Hepatocyte (in vitro differentiated cells): Measurements from ENCODE around the gene RRP12. TPM values are rescaled to one million over a fixed set of nuclear protein-coding genes. Genes with fewer than 3 reads are reported as not detected.
A peak's percentile ranks its signal among the peaks of the same experiment; 100 is the strongest.
"Not testable (repeated sequence)": the region's sequence is repeated elsewhere in the genome, so short reads cannot be mapped to it uniquely, and the experiment has no call there.

Source experiments
- DNase-seq: peaks from one replicate; pipeline ENCODE4 v3.0.0-alpha.2; 2016; ENCODE audit warnings: low spot score
- H2AFZ ChIP-seq: fragments of 200-600 bp; sonication (generic); 2 replicates; pipeline ENCODE4 v1.6.0; 2016; ENCODE audit warnings: antibody characterized with exemption, mild to moderate bottlenecking
- H3K27ac ChIP-seq: fragments of 200-600 bp; sonication (generic); 2 replicates; pipeline ENCODE4 v1.5.1; 2016; ENCODE audit warnings: mild to moderate bottlenecking
- H3K27me3 ChIP-seq: fragments of 200-600 bp; sonication (generic); 2 replicates; pipeline ENCODE4 v1.6.1; 2016
- H3K36me3 ChIP-seq: fragments of 200-600 bp; sonication (generic); replicated peaks from 2 replicates; pipeline ENCODE4 v1.5.1; 2016; ENCODE audit warnings: low read depth; ENCODE audit not compliant: insufficient read depth
- H3K4me1 ChIP-seq: fragments of 200-600 bp; sonication (generic); 2 replicates; pipeline ENCODE4 v1.5.1; 2016; ENCODE audit warnings: mild to moderate bottlenecking, moderate library complexity; ENCODE audit not compliant: insufficient read depth
- H3K4me2 ChIP-seq: fragments of 200-600 bp; sonication (generic); 2 replicates; pipeline ENCODE4 v1.6.0; 2016
- H3K4me3 ChIP-seq: fragments of 200-600 bp; sonication (generic); 2 replicates; pipeline ENCODE4 v1.5.1; 2016; ENCODE audit warnings: mild to moderate bottlenecking
- H3K79me2 ChIP-seq: fragments of 200-600 bp; sonication (generic); 2 replicates; pipeline ENCODE4 v1.6.0; 2017; ENCODE audit warnings: mild to moderate bottlenecking
- H3K9me2 ChIP-seq: fragments of 200-600 bp; sonication (generic); replicated peaks from 2 replicates; pipeline ENCODE4 v1.6.0; 2017; ENCODE audit warnings: mild to moderate bottlenecking; ENCODE audit not compliant: insufficient read depth
- H3K9me3 ChIP-seq: fragments of 200-600 bp; sonication (generic); 2 replicates; pipeline ENCODE4 v1.5.1; 2016; ENCODE audit warnings: low read depth, mild to moderate bottlenecking
- H4K20me1 ChIP-seq: fragments of 200-600 bp; sonication (generic); 2 replicates; pipeline ENCODE4 v1.6.0; 2016; ENCODE audit warnings: mild to moderate bottlenecking; ENCODE audit not compliant: insufficient read depth, poor library complexity, severe bottlenecking
- EZH2 ChIP-seq: fragments of 200-600 bp; sonication (generic); IDR thresholded peaks from 2 replicates; pipeline ENCODE4 v1.6.1; 2016; ENCODE audit warnings: antibody characterized with exemption, mild to moderate bottlenecking, borderline replicate concordance
- EZH2phosphoT487 ChIP-seq: fragments of 200-600 bp; sonication (generic); IDR thresholded peaks from one replicate; pipeline ENCODE4 v1.6.1; 2018; ENCODE audit warnings: antibody characterized with exemption, mild to moderate bottlenecking, low read depth, moderate library complexity; ENCODE audit not compliant: unreplicated experiment, severe bottlenecking
- WGBS: methylation state at CpG from one replicate; pipeline ENCODE4 v1.1.6; 2016; ENCODE audit warnings: low lambda C conversion rate; ENCODE audit errors: missing lambda C conversion rate; 5-methylcytosine and 5-hydroxymethylcytosine counted together
- polyA plus RNA-seq: library from polyadenylated mRNA; unstranded; fragments of >200 nt; fragmentation: Nextera tagmentation; extraction: Ambion mirVana; gene quantifications from 2 replicates; pipeline ENCODE4 v1.2.1, GENCODE V29; 2016
- total RNA-seq: library from RNA; depleted of rRNA; stranded (reverse); fragments of >200 nt; gene quantifications from 2 replicates; pipeline ENCODE4 v1.2.3, GENCODE V29; 2014
- TF ChIP-seq, protein P1 (sequence below): fragments of 200-600 bp; sonication (generic); IDR thresholded peaks from 2 replicates; pipeline ENCODE4 v1.5.1; 2016; ENCODE audit warnings: antibody characterized with exemption, mild to moderate bottlenecking; ENCODE audit not compliant: poor library complexity

RRP12 gene
- total and polyA plus RNA-seq, 2 experiments from 2014 or later: 10.6 to 20.6 TPM

DNA sequence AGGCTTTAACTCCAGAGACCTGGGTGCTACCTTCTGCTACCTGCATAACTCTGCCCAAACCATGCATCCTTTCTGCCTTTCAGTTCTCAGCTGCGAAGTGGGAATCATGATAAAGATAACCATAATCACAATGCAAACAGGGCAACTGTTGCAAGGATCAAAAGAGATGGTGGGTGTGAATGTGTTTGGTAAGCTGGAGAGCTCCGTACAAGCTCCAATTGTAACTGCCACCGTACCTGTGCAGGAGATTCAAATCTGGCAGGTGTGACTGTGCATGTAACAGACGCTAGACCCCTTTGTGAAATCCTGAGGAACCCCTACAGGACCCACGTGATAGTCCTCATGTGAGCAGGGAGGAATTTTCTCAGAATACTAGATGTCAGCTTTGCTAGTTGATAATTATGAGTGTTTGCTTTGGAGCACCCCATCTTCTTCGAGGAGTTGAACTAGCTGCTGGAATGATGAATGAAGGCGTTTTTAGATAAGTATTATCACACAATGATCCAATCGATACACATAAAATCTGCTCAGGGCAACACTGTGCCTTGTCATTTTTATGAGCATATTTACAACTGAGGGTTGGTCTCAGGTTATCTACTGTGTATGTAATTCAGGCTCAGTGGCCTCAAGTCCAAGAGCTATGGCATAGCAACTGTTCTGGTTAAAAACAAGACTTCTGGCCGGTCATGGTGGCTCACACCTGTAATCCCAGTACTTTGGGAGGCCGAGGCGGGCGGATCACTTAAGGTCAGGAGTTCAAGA is 51.2 kb downstream of the RRP12 start:
- TF ChIP-seq EZH2phosphoT487: no peak
- TF ChIP-seq, protein P1, sequence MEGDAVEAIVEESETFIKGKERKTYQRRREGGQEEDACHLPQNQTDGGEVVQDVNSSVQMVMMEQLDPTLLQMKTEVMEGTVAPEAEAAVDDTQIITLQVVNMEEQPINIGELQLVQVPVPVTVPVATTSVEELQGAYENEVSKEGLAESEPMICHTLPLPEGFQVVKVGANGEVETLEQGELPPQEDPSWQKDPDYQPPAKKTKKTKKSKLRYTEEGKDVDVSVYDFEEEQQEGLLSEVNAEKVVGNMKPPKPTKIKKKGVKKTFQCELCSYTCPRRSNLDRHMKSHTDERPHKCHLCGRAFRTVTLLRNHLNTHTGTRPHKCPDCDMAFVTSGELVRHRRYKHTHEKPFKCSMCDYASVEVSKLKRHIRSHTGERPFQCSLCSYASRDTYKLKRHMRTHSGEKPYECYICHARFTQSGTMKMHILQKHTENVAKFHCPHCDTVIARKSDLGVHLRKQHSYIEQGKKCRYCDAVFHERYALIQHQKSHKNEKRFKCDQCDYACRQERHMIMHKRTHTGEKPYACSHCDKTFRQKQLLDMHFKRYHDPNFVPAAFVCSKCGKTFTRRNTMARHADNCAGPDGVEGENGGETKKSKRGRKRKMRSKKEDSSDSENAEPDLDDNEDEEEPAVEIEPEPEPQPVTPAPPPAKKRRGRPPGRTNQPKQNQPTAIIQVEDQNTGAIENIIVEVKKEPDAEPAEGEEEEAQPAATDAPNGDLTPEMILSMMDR: no peak
- no peak for TF ChIP-seq EZH2
- DNase-seq: no peak
- Histone ChIP-seq H3K79me2 (no peaks in the 10 kb centered on the region), H3K9me3 (no peaks in the 10 kb centered on the region), H3K4me2 (peak overlapping the region; percentile 58), H3K9me2 (no peaks in the 10 kb centered on the region), H3K27ac (peak overlapping the region; percentile 60), H3K36me3 (no peaks in the 10 kb centered on the region), H3K4me3 (no peak overlapping the region), H3K4me1 (peaks cover 16% of the 10 kb centered on the region), H4K20me1 (no peaks in the 10 kb centered on the region), H3K27me3 (no peaks in the 10 kb centered on the region), H2AFZ (no peak overlapping the region)
- 55% methylated on average over 12 of the region's 12 CpGs for WGBS

DNA sequence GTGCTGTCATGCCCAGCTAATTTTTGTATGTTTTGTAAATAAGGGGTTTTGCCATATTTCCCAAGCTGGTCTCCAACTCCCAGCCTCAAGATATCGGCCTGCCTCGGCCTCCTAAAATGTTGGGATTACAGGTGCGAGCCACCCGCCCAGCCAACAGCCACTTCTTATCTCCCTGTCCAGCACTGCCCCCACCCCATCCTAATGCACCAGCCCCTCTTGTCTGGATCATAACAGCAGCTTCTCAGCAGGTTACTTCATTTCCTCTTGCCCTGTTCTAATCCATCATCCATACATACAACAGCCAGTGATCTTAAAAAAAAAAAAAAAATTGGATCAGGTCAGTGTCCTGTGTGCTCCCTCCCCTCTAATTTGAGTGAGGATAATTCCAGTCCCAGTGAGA is 53.8 kb downstream of the RRP12 start:
- Histone ChIP-seq H3K9me3 (no peaks in the 10 kb centered on the region), H3K4me3 (no peak overlapping the region), H3K79me2 (no peaks in the 10 kb centered on the region), H3K36me3 (no peaks in the 10 kb centered on the region), H3K27ac (no peak overlapping the region), H3K27me3 (no peaks in the 10 kb centered on the region), H2AFZ (no peak overlapping the region), H4K20me1 (no peaks in the 10 kb centered on the region), H3K9me2 (no peaks in the 10 kb centered on the region), H3K4me2 (no peak overlapping the region), H3K4me1 (peaks cover 16% of the 10 kb centered on the region)
- DNase-seq: no peak
- no peak for TF ChIP-seq EZH2phosphoT487
- TF ChIP-seq, protein P1: no peak
- no peak for TF ChIP-seq EZH2
- 97% methylated on average over 4 of the region's 4 CpGs for WGBS

DNA sequence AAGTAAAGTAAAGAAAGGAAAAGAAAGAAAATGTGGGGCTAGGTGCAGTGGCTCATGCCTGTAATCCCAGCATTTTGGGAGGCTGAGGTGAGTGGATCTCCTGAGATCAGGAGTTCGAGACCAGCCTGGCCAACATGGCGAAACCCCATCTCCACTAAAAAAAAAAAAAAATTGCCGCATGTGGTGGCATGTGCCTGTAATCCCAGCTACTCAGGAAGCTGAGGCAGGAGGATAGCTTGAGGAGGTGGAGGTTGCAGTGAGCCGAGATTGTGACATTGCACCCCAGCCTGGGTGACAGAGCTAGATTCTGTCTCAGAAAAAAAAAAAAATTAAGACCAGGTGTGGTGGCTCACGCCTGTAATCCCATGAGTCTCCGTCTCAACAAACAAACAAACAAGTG is 57.5 kb downstream of the RRP12 start:
- not testable (repeated sequence) for H3K9me2 ChIP-seq
- WGBS: 90% methylated on average over 6 of the region's 6 CpGs

DNA sequence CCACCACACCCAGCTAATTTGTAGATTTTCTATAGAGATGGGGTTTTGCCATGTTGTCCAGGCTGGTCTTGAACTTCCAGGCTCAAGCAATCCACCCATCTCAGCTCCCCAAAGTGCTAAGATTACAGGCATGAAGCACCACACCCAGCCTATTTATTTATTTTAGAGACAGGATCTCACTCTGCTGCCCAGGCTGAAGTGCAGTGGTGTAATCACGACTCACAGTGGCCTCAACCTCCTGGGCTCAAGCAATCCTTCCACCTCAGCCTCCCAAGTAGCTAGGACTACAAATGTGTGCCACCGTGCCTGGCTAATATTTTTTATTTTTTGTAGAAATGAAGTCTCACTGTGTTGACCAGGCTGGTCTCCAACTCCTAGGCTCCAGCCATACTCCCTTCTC is 59.7 kb downstream of the RRP12 start:
- no peaks in the 10 kb centered on the region for H3K9me3 ChIP-seq
- no peaks in the 10 kb centered on the region for H4K20me1 ChIP-seq
- no peak overlapping the region for H2AFZ ChIP-seq
- peaks cover 14% of the 10 kb centered on the region for H3K4me1 ChIP-seq
- no peaks in the 10 kb centered on the region for H3K36me3 ChIP-seq
- H3K79me2 ChIP-seq: no peaks in the 10 kb centered on the region
- no peak for DNase-seq
- no peak overlapping the region for H3K4me3 ChIP-seq
- 86% methylated on average over 2 of the region's 2 CpGs for WGBS
- no peak for TF ChIP-seq EZH2phosphoT487
- TF ChIP-seq, protein P1: no peak
- H3K27me3 ChIP-seq: no peaks in the 10 kb centered on the region
- H3K27ac ChIP-seq: no peak overlapping the region
- H3K4me2 ChIP-seq: no peak overlapping the region
- H3K9me2 ChIP-seq: no peaks in the 10 kb centered on the region

More for the DNA sequence above, 57.5 kb downstream of the RRP12 start:
- not testable (repeated sequence) for H3K4me2 ChIP-seq, H3K79me2 ChIP-seq, H3K4me3 ChIP-seq, DNase-seq, H3K4me1 ChIP-seq, H2AFZ ChIP-seq, H3K9me3 ChIP-seq, H3K27me3 ChIP-seq, H3K36me3 ChIP-seq, H3K27ac ChIP-seq, H4K20me1 ChIP-seq
